ENCODE results near the gene CUL4A.

The CUL4A gene

DNA sequence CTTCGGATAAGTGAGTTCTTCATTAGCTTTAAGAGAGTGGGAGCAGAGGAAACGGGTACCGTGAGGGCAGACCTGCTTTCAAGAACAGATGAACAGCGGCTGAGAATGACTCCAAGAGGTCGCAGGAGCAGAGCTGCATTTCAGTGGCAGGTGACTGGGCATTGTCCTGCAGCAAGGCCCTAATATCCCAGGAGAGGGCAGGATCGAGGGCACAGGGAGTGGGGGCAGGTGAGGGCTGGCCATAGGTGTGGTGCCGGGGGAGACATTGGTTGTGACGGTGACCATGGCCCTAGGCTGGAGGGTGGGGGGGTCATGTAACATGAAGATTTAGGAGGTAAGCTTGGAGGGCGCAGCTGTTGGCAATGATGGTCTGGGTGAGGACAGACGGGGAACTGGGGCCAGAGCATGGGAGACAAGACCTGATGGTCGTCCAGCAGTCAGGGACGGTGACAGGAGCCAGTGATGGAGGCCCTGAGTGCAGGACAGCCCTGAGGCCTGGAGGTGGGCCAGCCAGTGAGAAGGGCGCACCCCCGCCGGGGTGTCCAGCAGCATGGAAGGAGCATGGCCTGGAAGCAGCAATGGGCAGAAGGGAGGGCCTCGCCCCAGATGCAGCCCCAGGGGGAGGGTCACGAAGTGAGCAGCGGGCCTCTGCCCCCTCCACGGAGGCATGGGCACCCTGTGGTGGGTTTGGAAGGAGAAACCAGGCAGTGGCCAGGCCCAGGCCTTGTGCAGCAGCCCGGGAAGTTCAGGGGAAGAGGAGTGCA is 58.4 kb downstream of the CUL4A start:
- Histone ChIP-seq H3K4me3 (ENCODE audit: low read depth, low read length) (no peak overlapping the region), H3K9me3 (ENCODE audit: control insufficient read depth, insufficient read depth, low read depth, low read length) (no peaks in the 10 kb centered on the region), H3K4me1 (ENCODE audit: control insufficient read depth, insufficient read depth, low read length) (no peaks in the 10 kb centered on the region), H3K36me3 (ENCODE audit: control insufficient read depth in 2 of 2, insufficient read depth in 1 of 2, low read length in 2 of 2) (peaks cover 0 to 8% of the 10 kb centered on the region in 2 experiments; a peak in 1 of 3 replicates), H3K27ac (ENCODE audit: extremely low read depth, low read depth, low read length) (no peak overlapping the region)
- ChIA-PET POLR2A (no interaction called here), CTCF (interaction anchor here (0.6 kb wide), 1 partner anchor 226 kb away, joined by 3 read pairs; no protein-coding TSS in a partner anchor)
- TF ChIP-seq, protein P1, sequence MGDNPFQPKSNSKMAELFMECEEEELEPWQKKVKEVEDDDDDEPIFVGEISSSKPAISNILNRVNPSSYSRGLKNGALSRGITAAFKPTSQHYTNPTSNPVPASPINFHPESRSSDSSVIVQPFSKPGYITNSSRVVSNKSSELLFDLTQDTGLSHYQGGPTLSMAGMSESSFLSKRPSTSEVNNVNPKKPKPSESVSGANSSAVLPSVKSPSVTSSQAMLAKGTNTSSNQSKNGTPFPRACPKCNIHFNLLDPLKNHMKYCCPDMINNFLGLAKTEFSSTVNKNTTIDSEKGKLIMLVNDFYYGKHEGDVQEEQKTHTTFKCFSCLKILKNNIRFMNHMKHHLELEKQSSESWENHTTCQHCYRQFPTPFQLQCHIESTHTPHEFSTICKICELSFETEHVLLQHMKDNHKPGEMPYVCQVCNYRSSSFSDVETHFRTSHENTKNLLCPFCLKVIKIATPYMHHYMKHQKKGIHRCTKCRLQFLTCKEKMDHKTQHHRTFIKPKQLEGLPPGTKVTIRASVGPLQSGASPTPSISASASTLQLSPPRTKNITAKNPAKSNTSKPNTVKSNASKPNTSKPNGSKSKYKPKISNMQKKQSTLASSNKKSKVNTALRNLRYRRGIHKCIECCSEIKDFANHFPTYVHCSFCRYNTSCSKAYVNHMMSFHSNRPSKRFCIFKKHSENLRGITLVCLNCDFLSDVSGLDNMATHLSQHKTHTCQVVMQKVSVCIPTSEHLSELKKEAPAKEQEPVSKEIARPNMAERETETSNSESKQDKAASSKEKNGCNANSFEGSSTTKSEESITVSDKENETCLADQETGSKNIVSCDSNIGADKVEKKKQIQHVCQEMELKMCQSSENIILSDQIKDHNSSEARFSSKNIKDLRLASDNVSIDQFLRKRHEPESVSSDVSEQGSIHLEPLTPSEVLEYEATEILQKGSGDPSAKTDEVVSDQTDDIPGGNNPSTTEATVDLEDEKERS (tag by site-specific recombination; IDR thresholded peaks at IDR 0.05) = no peak
- TF ChIP-seq, protein P2, sequence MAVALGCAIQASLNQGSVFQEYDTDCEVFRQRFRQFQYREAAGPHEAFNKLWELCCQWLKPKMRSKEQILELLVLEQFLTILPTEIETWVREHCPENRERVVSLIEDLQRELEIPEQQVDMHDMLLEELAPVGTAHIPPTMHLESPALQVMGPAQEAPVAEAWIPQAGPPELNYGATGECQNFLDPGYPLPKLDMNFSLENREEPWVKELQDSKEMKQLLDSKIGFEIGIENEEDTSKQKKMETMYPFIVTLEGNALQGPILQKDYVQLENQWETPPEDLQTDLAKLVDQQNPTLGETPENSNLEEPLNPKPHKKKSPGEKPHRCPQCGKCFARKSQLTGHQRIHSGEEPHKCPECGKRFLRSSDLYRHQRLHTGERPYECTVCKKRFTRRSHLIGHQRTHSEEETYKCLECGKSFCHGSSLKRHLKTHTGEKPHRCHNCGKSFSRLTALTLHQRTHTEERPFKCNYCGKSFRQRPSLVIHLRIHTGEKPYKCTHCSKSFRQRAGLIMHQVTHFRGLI (tag by site-specific recombination; IDR thresholded peaks at IDR 0.05) = no peak
- TF ChIP-seq WT1 (tag by site-specific recombination; IDR thresholded peaks at IDR 0.05) = no peak

DNA sequence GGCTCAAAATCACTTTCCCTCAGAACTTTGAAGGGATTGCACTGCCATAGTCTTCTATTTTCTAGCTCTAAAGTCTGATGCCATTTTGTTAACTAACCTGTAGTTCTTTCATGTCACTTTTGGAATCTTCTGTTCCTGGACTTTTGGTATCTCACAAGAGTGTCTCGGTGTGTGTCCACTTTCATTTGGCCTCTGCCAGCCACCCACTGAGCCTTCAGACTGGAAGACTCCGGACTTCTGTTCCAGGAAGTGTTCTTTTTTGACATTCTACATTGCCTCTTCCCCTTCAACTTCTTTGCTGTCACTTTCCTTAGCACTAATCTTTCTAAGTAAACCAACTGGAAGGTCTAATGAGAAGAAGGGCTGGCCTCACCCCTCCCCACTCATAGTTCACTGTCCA is 62.6 kb downstream of the CUL4A start:
- no peak for TF ChIP-seq ZBTB8A (tag by site-specific recombination; IDR thresholded peaks at IDR 0.05)
- TF ChIP-seq, protein P3, sequence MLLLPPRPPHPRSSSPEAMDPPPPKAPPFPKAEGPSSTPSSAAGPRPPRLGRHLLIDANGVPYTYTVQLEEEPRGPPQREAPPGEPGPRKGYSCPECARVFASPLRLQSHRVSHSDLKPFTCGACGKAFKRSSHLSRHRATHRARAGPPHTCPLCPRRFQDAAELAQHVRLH (tag by site-specific recombination; IDR thresholded peaks at IDR 0.05) = no peak
- no peak for TF ChIP-seq ZNF10 (tag by site-specific recombination; IDR thresholded peaks at IDR 0.05)
- TF ChIP-seq TRIM28 (IDR thresholded peaks at IDR 0.05; ENCODE audit: borderline replicate concordance, low read length) = no peak
- no peak for TF ChIP-seq ZNF707 (tag by site-specific recombination; IDR thresholded peaks at IDR 0.05)
- no peak for TF ChIP-seq ZNF112 (tag by site-specific recombination; IDR thresholded peaks at IDR 0.05)
- TF ChIP-seq, protein P4, sequence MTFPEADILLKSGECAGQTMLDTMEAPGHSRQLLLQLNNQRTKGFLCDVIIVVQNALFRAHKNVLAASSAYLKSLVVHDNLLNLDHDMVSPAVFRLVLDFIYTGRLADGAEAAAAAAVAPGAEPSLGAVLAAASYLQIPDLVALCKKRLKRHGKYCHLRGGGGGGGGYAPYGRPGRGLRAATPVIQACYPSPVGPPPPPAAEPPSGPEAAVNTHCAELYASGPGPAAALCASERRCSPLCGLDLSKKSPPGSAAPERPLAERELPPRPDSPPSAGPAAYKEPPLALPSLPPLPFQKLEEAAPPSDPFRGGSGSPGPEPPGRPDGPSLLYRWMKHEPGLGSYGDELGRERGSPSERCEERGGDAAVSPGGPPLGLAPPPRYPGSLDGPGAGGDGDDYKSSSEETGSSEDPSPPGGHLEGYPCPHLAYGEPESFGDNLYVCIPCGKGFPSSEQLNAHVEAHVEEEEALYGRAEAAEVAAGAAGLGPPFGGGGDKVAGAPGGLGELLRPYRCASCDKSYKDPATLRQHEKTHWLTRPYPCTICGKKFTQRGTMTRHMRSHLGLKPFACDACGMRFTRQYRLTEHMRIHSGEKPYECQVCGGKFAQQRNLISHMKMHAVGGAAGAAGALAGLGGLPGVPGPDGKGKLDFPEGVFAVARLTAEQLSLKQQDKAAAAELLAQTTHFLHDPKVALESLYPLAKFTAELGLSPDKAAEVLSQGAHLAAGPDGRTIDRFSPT (tag by site-specific recombination; IDR thresholded peaks at IDR 0.05) = no peak
- TF ChIP-seq ZNF558 (tag by site-specific recombination; IDR thresholded peaks at IDR 0.05) = no peak
- no peak for TF ChIP-seq ZFP37 (tag by site-specific recombination; IDR thresholded peaks at IDR 0.05)
- no peak for TF ChIP-seq ZNF514 (tag by site-specific recombination; IDR thresholded peaks at IDR 0.05)
- no peak for TF ChIP-seq ZNF184 (tag by site-specific recombination; IDR thresholded peaks at IDR 0.05)
- no peak for TF ChIP-seq SCRT2 (tag by site-specific recombination; IDR thresholded peaks at IDR 0.05)
- TF ChIP-seq, protein P5, sequence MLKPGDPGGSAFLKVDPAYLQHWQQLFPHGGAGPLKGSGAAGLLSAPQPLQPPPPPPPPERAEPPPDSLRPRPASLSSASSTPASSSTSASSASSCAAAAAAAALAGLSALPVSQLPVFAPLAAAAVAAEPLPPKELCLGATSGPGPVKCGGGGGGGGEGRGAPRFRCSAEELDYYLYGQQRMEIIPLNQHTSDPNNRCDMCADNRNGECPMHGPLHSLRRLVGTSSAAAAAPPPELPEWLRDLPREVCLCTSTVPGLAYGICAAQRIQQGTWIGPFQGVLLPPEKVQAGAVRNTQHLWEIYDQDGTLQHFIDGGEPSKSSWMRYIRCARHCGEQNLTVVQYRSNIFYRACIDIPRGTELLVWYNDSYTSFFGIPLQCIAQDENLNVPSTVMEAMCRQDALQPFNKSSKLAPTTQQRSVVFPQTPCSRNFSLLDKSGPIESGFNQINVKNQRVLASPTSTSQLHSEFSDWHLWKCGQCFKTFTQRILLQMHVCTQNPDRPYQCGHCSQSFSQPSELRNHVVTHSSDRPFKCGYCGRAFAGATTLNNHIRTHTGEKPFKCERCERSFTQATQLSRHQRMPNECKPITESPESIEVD (tag by site-specific recombination; IDR thresholded peaks at IDR 0.05) = no peak
- TF ChIP-seq ZNF138 (tag by site-specific recombination; IDR thresholded peaks at IDR 0.05; ENCODE audit: borderline replicate concordance) = no peak
- TF ChIP-seq ZNF266 (tag by site-specific recombination; IDR thresholded peaks at IDR 0.05; ENCODE audit: low read depth) = no peak
- no peak for TF ChIP-seq ZEB2 (tag by site-specific recombination; IDR thresholded peaks at IDR 0.05)
- TF ChIP-seq ZNF658 (tag by site-specific recombination; IDR thresholded peaks at IDR 0.05) = no peak
- TF ChIP-seq ZSCAN23 (tag by site-specific recombination; IDR thresholded peaks at IDR 0.05) = no peak
- no peak overlapping the region for H3K4me3 ChIP-seq (ENCODE audit: low read depth, low read length)
- ChIA-PET POLR2A (no interaction called here), CTCF (interaction anchor here (1.2 kb wide), 1 partner anchor 18 kb away, joined by 4 read pairs; no protein-coding TSS in a partner anchor)
- H3K9me3 ChIP-seq (ENCODE audit: control insufficient read depth, insufficient read depth, low read depth, low read length) = no peaks in the 10 kb centered on the region
- H3K36me3 ChIP-seq (ENCODE audit: control insufficient read depth in 2 of 2, insufficient read depth in 1 of 2, low read length in 2 of 2) = no peaks in the 10 kb centered on the region
- H3K4me1 ChIP-seq (ENCODE audit: control insufficient read depth, insufficient read depth, low read length) = no peaks in the 10 kb centered on the region
- no peak overlapping the region for H3K27ac ChIP-seq (ENCODE audit: extremely low read depth, low read depth, low read length)
